ENCODE measurements around the gene COPB1.

Gene COPB1

GRCh38 chr11:14445542-14446530 lies 53.8 kb downstream of the COPB1 start:
- Histone ChIP-seq H2AFZ (ENCODE audit: low read length) (no peak overlapping the region), H3F3A (ENCODE audit: low read depth) (no peaks in the 10 kb centered on the region), H3K36me3 (ENCODE audit: insufficient read depth, low read length) (no peaks in the 10 kb centered on the region), H3K4me2 (ENCODE audit: low read depth, low read length, poor library complexity, severe bottlenecking) (no peak overlapping the region), H3K27me3 (ENCODE audit: insufficient read depth, low read length, poor library complexity, severe bottlenecking) (no peaks in the 10 kb centered on the region), H4K20me1 (ENCODE audit: insufficient read depth, low read length, poor library complexity, severe bottlenecking) (no peaks in the 10 kb centered on the region), H3K4me3 (ENCODE audit: low read length, poor library complexity, severe bottlenecking) (no peak overlapping the region), H3K9me2 (replicated peaks; ENCODE audit: low read depth, low read length) (no peaks in the 10 kb centered on the region), H3K9ac (ENCODE audit: low read depth, low read length, poor library complexity, severe bottlenecking) (no peak overlapping the region), H3K4me1 (ENCODE audit: insufficient read depth, low read length, poor library complexity, severe bottlenecking) (peaks cover 4% of the 10 kb centered on the region), H3K9me3 (ENCODE audit: insufficient read depth, low read depth, low read length) (no peaks in the 10 kb centered on the region), H3K79me2 (ENCODE audit: insufficient read depth, low read length) (no peaks in the 10 kb centered on the region)
- TF ChIP-seq EZH2phosphoT487 (IDR thresholded peaks at IDR 0.05; ENCODE audit: borderline replicate concordance) (no peak), CTCF (conservative IDR thresholded peaks at IDR 0.05; ENCODE audit: low read length) (no peak)

- no peak overlapping the region for H2AFZ ChIP-seq (ENCODE audit: low read length)
- H3K9me3 ChIP-seq (ENCODE audit: insufficient read depth, low read depth, low read length), result no peaks in the 10 kb centered on the region
- H3K4me2 ChIP-seq (ENCODE audit: low read depth, low read length, poor library complexity, severe bottlenecking), result no peak overlapping the region
- no peak overlapping the region for H3K9ac ChIP-seq (ENCODE audit: low read depth, low read length, poor library complexity, severe bottlenecking)
- no peaks in the 10 kb centered on the region for H3K9me2 ChIP-seq (replicated peaks; ENCODE audit: low read depth, low read length)
- H3K27me3 ChIP-seq (ENCODE audit: insufficient read depth, low read length, poor library complexity, severe bottlenecking), result no peaks in the 10 kb centered on the region
- H3K79me2 ChIP-seq (ENCODE audit: insufficient read depth, low read length), result no peaks in the 10 kb centered on the region
- peaks cover 4% of the 10 kb centered on the region for H3K4me1 ChIP-seq (ENCODE audit: insufficient read depth, low read length, poor library complexity, severe bottlenecking)
- H3K36me3 ChIP-seq (ENCODE audit: insufficient read depth, low read length), result no peaks in the 10 kb centered on the region
- H4K20me1 ChIP-seq (ENCODE audit: insufficient read depth, low read length, poor library complexity, severe bottlenecking), result no peaks in the 10 kb centered on the region
- H3K4me3 ChIP-seq (ENCODE audit: low read length, poor library complexity, severe bottlenecking), result no peak overlapping the region
- TF ChIP-seq EZH2phosphoT487 (IDR thresholded peaks at IDR 0.05; ENCODE audit: borderline replicate concordance) (no peak), CTCF (conservative IDR thresholded peaks at IDR 0.05; ENCODE audit: low read length) (no peak)
- no peaks in the 10 kb centered on the region for H3F3A ChIP-seq (ENCODE audit: low read depth)
Measured at GRCh38 chr11:14444441-14445189, 55.0 kb downstream of the COPB1 start.

- no peak overlapping the region for H3K4me2 ChIP-seq (ENCODE audit: low read depth, low read length, poor library complexity, severe bottlenecking)
Measured at GRCh38 chr11:14443638-14444037, 56.0 kb downstream of the COPB1 start.

More at GRCh38 chr11:14443638-14444037, 56.0 kb downstream of the COPB1 start:
- H3K9me3 ChIP-seq (ENCODE audit: insufficient read depth, low read depth, low read length), result no peaks in the 10 kb centered on the region
- no peak overlapping the region for H3K4me3 ChIP-seq (ENCODE audit: low read length, poor library complexity, severe bottlenecking)
- no peaks in the 10 kb centered on the region for H3K9me2 ChIP-seq (replicated peaks; ENCODE audit: low read depth, low read length)
- no peaks in the 10 kb centered on the region for H4K20me1 ChIP-seq (ENCODE audit: insufficient read depth, low read length, poor library complexity, severe bottlenecking)
- no peak for TF ChIP-seq EZH2phosphoT487 (IDR thresholded peaks at IDR 0.05; ENCODE audit: borderline replicate concordance)
- no peak for TF ChIP-seq CTCF (conservative IDR thresholded peaks at IDR 0.05; ENCODE audit: low read length)
- peaks cover 4% of the 10 kb centered on the region for H3K4me1 ChIP-seq (ENCODE audit: insufficient read depth, low read length, poor library complexity, severe bottlenecking)
- no peaks in the 10 kb centered on the region for H3K36me3 ChIP-seq (ENCODE audit: insufficient read depth, low read length)
- no peak overlapping the region for H2AFZ ChIP-seq (ENCODE audit: low read length)
- no peaks in the 10 kb centered on the region for H3K27me3 ChIP-seq (ENCODE audit: insufficient read depth, low read length, poor library complexity, severe bottlenecking)
- H3K79me2 ChIP-seq (ENCODE audit: insufficient read depth, low read length), result no peaks in the 10 kb centered on the region
- no peak overlapping the region for H3K9ac ChIP-seq (ENCODE audit: low read depth, low read length, poor library complexity, severe bottlenecking)
- H3F3A ChIP-seq (ENCODE audit: low read depth), result no peaks in the 10 kb centered on the region

Data from Loucy (cell line).